ENCODE measurements around the gene EVI5L. TPM values are rescaled to one million over a fixed set of nuclear protein-coding genes. Genes with fewer than 3 reads are reported as not detected.

The EVI5L gene
- total RNA-seq, 1 donor from 2014 or later, result 9.2 TPM

DNA sequence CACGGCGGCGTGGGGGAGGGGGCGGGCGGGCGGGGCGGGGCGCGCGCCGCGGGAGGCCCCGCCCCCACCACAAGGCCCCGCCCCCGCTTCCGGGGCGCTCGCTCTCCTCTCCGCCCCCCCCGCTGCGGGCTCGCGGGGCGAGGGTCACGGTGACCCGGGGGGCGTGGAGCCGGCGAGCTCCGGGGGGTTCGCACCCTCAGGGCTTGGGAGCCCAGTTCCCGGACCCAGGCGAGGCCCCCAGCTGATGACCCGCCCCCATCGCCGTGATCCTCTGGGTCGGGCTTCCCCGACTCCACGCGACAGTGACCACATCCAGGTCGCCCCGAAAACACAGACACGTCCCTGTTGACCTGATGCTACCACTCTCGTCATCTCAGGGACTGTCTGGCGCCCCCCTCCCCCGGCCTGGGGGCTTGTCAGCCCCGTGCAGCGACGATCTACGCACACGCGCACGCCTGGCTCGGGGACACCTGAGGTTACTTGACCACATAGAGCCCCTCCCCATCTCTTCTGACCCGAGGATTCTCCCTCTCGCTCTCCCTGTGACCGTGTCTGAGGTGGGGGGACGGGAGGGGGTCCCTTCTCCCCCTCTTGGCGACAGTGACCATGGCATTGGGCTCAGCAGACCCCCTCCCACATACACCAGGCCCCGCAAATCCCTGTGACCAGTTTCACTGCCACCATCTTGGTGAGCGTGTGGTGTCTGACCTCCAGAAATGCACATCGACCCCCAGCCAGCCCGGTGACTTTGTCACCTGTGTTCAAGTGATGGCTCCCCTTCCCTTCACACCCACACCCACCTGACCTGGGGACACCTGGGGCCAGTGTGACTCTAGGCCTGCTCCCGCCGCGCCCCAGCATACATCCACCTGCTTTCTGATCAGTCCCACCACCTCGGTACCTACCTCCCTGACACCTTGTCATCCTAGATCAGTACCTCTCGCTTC is 74.3 kb downstream of the EVI5L start:
- DNase-seq (ENCODE audit: low read depth) (no peak), FAIRE-seq (no peak)
- H3K27me3 ChIP-seq (ENCODE audit: control insufficient read depth, insufficient read depth, low read length), result no peaks in the 10 kb centered on the region
- H3K4me3 ChIP-seq (ENCODE audit: low read depth, low read length), result peak overlapping the region; percentile 95
- H3K36me3 ChIP-seq (ENCODE audit: control insufficient read depth, insufficient read depth, low read length), result peaks cover 12% of the 10 kb centered on the region
- TF ChIP-seq, protein P1, sequence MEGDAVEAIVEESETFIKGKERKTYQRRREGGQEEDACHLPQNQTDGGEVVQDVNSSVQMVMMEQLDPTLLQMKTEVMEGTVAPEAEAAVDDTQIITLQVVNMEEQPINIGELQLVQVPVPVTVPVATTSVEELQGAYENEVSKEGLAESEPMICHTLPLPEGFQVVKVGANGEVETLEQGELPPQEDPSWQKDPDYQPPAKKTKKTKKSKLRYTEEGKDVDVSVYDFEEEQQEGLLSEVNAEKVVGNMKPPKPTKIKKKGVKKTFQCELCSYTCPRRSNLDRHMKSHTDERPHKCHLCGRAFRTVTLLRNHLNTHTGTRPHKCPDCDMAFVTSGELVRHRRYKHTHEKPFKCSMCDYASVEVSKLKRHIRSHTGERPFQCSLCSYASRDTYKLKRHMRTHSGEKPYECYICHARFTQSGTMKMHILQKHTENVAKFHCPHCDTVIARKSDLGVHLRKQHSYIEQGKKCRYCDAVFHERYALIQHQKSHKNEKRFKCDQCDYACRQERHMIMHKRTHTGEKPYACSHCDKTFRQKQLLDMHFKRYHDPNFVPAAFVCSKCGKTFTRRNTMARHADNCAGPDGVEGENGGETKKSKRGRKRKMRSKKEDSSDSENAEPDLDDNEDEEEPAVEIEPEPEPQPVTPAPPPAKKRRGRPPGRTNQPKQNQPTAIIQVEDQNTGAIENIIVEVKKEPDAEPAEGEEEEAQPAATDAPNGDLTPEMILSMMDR (IDR thresholded peaks at IDR 0.05; ENCODE audit: insufficient read depth, low read length, severe bottlenecking), result no peak

DNA sequence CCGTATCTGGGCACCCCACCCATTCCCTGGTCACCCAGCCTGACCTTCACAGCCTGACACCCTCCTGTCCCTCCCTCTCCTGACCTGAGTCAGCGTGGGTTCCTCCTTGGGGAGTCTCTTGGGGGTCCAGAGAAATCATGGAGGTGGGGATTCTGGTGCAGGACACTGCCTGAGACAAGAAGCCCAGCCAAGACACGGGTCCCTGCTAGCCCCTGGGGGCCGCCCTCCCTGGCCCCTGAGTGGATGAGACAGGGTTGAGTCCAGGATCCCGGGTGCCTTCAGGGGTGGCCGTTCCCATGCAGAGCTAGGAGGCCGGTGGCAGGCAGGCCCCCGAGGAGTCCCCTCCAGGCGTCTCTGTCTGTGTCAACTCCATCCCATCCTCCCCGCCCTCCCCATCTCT is 75.2 kb downstream of the EVI5L start:
- Histone ChIP-seq H3K27me3 (ENCODE audit: control insufficient read depth, insufficient read depth, low read length) (no peaks in the 10 kb centered on the region), H3K36me3 (ENCODE audit: control insufficient read depth, insufficient read depth, low read length) (peaks cover 9% of the 10 kb centered on the region), H3K4me3 (ENCODE audit: low read depth, low read length) (no peak overlapping the region)
- TF ChIP-seq, protein P1 (IDR thresholded peaks at IDR 0.05; ENCODE audit: insufficient read depth, low read length, severe bottlenecking), result no peak
- DNase-seq (ENCODE audit: low read depth) (no peak), FAIRE-seq (no peak)

DNA sequence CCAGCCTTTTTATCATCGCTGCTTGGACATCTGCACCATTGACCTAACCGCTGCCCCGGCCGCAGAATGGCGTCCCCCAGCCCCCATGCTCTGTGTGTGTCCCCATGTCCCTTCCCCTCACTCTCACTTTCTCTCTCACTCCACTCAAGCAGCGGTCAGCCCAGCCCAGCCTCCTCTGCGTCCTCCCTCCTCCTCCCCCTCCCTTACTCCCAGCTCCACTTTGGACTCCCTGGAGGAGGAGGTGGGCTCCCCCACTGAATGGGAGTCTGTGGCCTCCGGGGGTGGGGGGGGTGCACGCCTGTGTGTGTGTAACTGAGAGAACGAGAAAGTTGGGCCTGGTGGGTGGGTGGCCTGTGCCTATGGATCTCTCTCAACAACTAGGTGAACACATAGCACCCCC is 75.8 kb downstream of the EVI5L start:
- no peak for FAIRE-seq
- Histone ChIP-seq H3K36me3 (ENCODE audit: control insufficient read depth, insufficient read depth, low read length) (peaks cover 12% of the 10 kb centered on the region), H3K4me3 (ENCODE audit: low read depth, low read length) (no peak overlapping the region), H3K27me3 (ENCODE audit: control insufficient read depth, insufficient read depth, low read length) (no peaks in the 10 kb centered on the region)
- DNase-seq (ENCODE audit: low read depth), result no peak
- TF ChIP-seq, protein P1 (IDR thresholded peaks at IDR 0.05; ENCODE audit: insufficient read depth, low read length, severe bottlenecking), result no peak

DNA sequence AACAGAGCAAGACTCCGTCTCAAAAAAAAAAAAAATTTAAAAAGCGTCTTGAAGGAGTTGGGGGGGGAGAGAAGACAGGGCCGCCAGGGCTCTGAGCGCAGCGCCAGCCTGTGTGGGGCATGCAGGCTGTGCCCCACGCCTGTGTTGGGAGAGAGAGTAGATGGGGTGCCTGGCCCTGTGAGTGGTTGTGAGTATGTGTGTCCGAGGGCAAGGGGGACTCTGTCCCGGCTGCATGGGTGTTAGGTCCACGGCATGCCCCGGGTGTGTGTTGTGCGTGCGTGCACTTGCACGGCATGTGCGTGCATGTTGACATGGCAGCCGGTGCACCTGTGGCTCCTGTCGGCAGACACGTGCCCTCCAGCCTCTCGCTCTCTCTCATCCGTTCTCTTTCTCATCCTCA is 77.1 kb downstream of the EVI5L start:
- Histone ChIP-seq H3K36me3 (ENCODE audit: control insufficient read depth, insufficient read depth, low read length) (peaks cover 15% of the 10 kb centered on the region), H3K27me3 (ENCODE audit: control insufficient read depth, insufficient read depth, low read length) (no peaks in the 10 kb centered on the region), H3K4me3 (ENCODE audit: low read depth, low read length) (no peak overlapping the region)
- FAIRE-seq (peak; percentile 66), DNase-seq (ENCODE audit: low read depth) (no peak)
- TF ChIP-seq, protein P1 (IDR thresholded peaks at IDR 0.05; ENCODE audit: insufficient read depth, low read length, severe bottlenecking), result no peak

DNA sequence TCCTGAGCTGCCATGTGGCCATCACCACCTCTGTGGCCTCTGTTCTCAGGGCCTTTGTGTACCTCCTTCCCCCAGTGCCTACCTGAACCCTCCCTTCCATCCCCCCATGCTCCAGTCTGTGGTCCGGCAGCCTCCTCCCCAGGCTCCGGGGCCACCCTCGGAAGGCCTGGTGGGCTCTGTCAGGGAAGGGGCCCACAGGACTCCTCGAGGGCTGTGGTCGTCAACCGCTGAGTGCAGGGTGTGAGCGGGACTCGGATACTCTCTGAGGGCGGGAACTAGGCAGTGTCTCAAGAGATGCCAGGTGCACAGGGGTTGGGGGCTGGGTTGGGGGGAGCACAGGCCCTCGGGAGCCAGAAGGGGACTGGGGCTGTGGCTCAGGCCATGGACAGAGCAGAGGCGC is 77.5 kb downstream of the EVI5L start:
- Histone ChIP-seq H3K36me3 (ENCODE audit: control insufficient read depth, insufficient read depth, low read length) (peaks cover 15% of the 10 kb centered on the region), H3K4me3 (ENCODE audit: low read depth, low read length) (no peak overlapping the region), H3K27me3 (ENCODE audit: control insufficient read depth, insufficient read depth, low read length) (no peaks in the 10 kb centered on the region)
- DNase-seq (ENCODE audit: low read depth) (no peak), FAIRE-seq (no peak)
- TF ChIP-seq, protein P1 (IDR thresholded peaks at IDR 0.05; ENCODE audit: insufficient read depth, low read length, severe bottlenecking), result no peak
